ENCODE results near the gene AKR1B1.
"Not testable (repeated sequence)": the region's sequence is repeated elsewhere in the genome, so short reads cannot be mapped to it uniquely, and the experiment has no call there.

The AKR1B1 gene

GRCh38 chr7:134458806-134459698 is at the start of gene AKR1B1:
TSS of gene AKR1B1 (minus strand) at chr7:134459100. CDS start at chr7:134459062, 38 bp downstream.
- DNase-seq (ENCODE audit: low read depth in 2 of 2), result peak; percentile 70 to 79

GRCh38 chr7:134505856-134506255 is 47.0 kb upstream of the AKR1B1 start:
- no peak for DNase-seq (ENCODE audit: low read depth in 2 of 2)

- no peak for DNase-seq (ENCODE audit: low read depth in 2 of 2)
These were observed 45.8 kb upstream of the AKR1B1 start for GRCh38 chr7:134504660-134505164.

- DNase-seq (ENCODE audit: low read depth in 2 of 2), result no peak
These were observed 43.8 kb upstream of the AKR1B1 start for GRCh38 chr7:134502463-134503371.

GRCh38 chr7:134500982-134501381 is 42.1 kb upstream of the AKR1B1 start:
- no peak for DNase-seq (ENCODE audit: low read depth in 2 of 2)

GRCh38 chr7:134500406-134500805 is 41.5 kb upstream of the AKR1B1 start:
- DNase-seq (ENCODE audit: low read depth in 2 of 2), result no peak

GRCh38 chr7:134495546-134495945 is 36.6 kb upstream of the AKR1B1 start:
- no peak for DNase-seq (ENCODE audit: low read depth in 2 of 2)

GRCh38 chr7:134493091-134493490 is 34.2 kb upstream of the AKR1B1 start:
- DNase-seq (ENCODE audit: low read depth in 2 of 2), result no peak

- DNase-seq (ENCODE audit: low read depth in 2 of 2), result not testable (repeated sequence)
These were observed 28.8 kb upstream of the AKR1B1 start for GRCh38 chr7:134487721-134488120.

GRCh38 chr7:134485203-134485602 is 26.3 kb upstream of the AKR1B1 start:
- DNase-seq (ENCODE audit: low read depth in 2 of 2), result no peak

- DNase-seq (ENCODE audit: low read depth in 2 of 2), result no peak
These were observed 24.4 kb upstream of the AKR1B1 start for GRCh38 chr7:134483296-134483695.

GRCh38 chr7:134482858-134483257 is 24.0 kb upstream of the AKR1B1 start:
- DNase-seq (ENCODE audit: low read depth in 2 of 2), result no peak

GRCh38 chr7:134481167-134481566 is 22.3 kb upstream of the AKR1B1 start:
- DNase-seq (ENCODE audit: low read depth in 2 of 2), result no peak

GRCh38 chr7:134480730-134481129 is 21.8 kb upstream of the AKR1B1 start:
- DNase-seq (ENCODE audit: low read depth in 2 of 2), result no peak

- DNase-seq (ENCODE audit: low read depth in 2 of 2), result no peak
These were observed 21.3 kb upstream of the AKR1B1 start for GRCh38 chr7:134480202-134480601.

- no peak for DNase-seq (ENCODE audit: low read depth in 2 of 2)
These were observed 19.8 kb upstream of the AKR1B1 start for GRCh38 chr7:134478707-134479106.

- no peak for DNase-seq (ENCODE audit: low read depth in 2 of 2)
These were observed 19.1 kb upstream of the AKR1B1 start for GRCh38 chr7:134477954-134478353.

- DNase-seq (ENCODE audit: low read depth in 2 of 2), result no peak
These were observed 17.1 kb upstream of the AKR1B1 start for GRCh38 chr7:134476044-134476443.

GRCh38 chr7:134474828-134475227 is 15.9 kb upstream of the AKR1B1 start:
- no peak for DNase-seq (ENCODE audit: low read depth in 2 of 2)

- no peak for DNase-seq (ENCODE audit: low read depth in 2 of 2)
These were observed 15.0 kb upstream of the AKR1B1 start for GRCh38 chr7:134473861-134474291.

GRCh38 chr7:134472572-134473244 is 13.8 kb upstream of the AKR1B1 start:
- DNase-seq (ENCODE audit: low read depth in 2 of 2), result no peak

GRCh38 chr7:134470864-134471263 is 12.0 kb upstream of the AKR1B1 start:
- no peak for DNase-seq (ENCODE audit: low read depth in 2 of 2)
